Measurements from ENCODE around the gene B3GALT6.

DNA sequence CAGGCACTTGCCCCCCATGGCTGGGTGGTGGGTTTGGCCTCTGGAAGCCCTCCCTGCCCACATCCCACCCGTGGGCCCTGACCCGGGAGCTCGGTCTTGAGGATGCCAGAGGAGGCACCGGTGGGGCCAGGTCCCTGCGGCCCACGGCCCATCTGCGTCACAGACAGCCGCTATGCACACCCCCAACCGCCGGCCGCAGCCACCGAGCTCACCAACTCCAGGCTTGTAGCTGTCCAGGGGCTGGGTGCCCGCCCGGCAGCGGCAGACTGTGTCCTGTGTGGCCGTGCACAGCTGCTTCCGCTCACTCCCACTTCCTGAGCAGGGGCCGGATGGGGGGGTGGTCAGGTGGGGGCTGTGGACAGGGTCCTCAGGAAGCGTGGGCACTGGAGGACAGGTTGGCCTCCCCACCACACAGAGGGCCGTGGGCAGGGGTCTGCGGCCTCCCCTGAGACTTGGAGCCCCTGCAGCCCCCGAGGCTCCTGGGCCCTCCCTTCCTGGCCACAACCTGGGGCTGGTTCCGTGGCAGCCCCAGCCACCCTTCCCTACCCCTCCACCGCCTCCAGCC lies 19.2 kb upstream of the B3GALT6 start:
- TF ChIP-seq LEF1 (IDR thresholded peaks at IDR 0.05; ENCODE audit: borderline replicate concordance), result no peak
- no peak for TF ChIP-seq NFRKB (IDR thresholded peaks at IDR 0.05)
- TF ChIP-seq ZNF384 (IDR thresholded peaks at IDR 0.05), result no peak
- no peak for TF ChIP-seq BHLHE40 (IDR thresholded peaks at IDR 0.05; ENCODE audit: borderline replicate concordance)
- TF ChIP-seq CTBP1 (IDR thresholded peaks at IDR 0.05; ENCODE audit: borderline replicate concordance), result no peak
- no peak for TF ChIP-seq SP1 (IDR thresholded peaks at IDR 0.05)

All from HEK293T (cell line).